Sigmoid colon (tissue), 7 donors: ENCODE data around the gene HACD2. TPM values are rescaled to one million over a fixed set of nuclear protein-coding genes. Genes with fewer than 3 reads are reported as not detected.

Experiments used
- DNase-seq: peaks from one replicate; pipeline ENCODE4 v3.0.0-alpha.2; 2019
- H3K27ac ChIP-seq, 4 donors: fragments of 200-600 bp; sonication (generic); one replicate each; pipeline ENCODE4 v1.5.1; 2016 to 2019; ENCODE audit warnings: mild to moderate bottlenecking in 1 of 4
- H3K27me3 ChIP-seq, 3 donors: fragments of 200-600 bp; sonication (generic); one replicate each; pipeline ENCODE4 v1.5.1; 2019; ENCODE audit warnings: mild to moderate bottlenecking in 1 of 3
- H3K36me3 ChIP-seq, 4 donors: fragments of 200-600 bp; sonication (generic); one replicate each; pipeline ENCODE4 v1.5.1; 2016 to 2019
- H3K4me1 ChIP-seq, 4 donors: fragments of 200-600 bp; sonication (generic); one replicate each; pipeline ENCODE4 v1.5.1; 2017 to 2019
- H3K4me3 ChIP-seq, 4 donors: fragments of 200-600 bp; sonication (generic); one replicate each; pipeline ENCODE4 v1.5.1; 2017 to 2019; ENCODE audit warnings: mild to moderate bottlenecking in 2 of 4, moderate library complexity in 1 of 4
- H3K9me3 ChIP-seq, 4 donors: fragments of 200-600 bp in 3 of 4; sonication (generic) in 3 of 4; one replicate each; pipeline versions ENCODE4 v1.5.1 to v1.6.1; 2013 to 2019
- CTCF ChIP-seq, 4 experiments: fragments of 450-650 bp in 3 of 4; fragments of 200-600 bp in 1 of 4; IDR thresholded peaks; one replicate each; pipeline ENCODE4 v1.5.1; 2016 to 2019; ENCODE audit warnings: antibody characterized with exemption in 4 of 4, mild to moderate bottlenecking in 3 of 4, moderate library complexity in 2 of 4
- EP300 ChIP-seq, 4 donors: sonication (generic); formaldehyde crosslinking; IDR thresholded peaks; one replicate each; pipeline ENCODE4 v1.6.1; 2017; ENCODE audit warnings: antibody characterized with exemption in 4 of 4
- POLR2A ChIP-seq, 2 donors: fragments of 450-650 bp; IDR thresholded peaks; one replicate each; pipeline ENCODE4 v1.6.1; 2016; ENCODE audit warnings: antibody characterized with exemption in 2 of 2, mild to moderate bottlenecking in 2 of 2, moderate library complexity in 2 of 2
- POLR2AphosphoS5 ChIP-seq, 4 donors: sonication (generic); formaldehyde crosslinking; IDR thresholded peaks; one replicate each; pipeline ENCODE4 v1.6.1; 2017; ENCODE audit warnings: antibody characterized with exemption in 4 of 4
- WGBS, 2 donors: extraction: QIAGEN DNeasy Blood & Tissue Kit; methylation state at CpG; one replicate each; pipeline ENCODE4 v1.1.7; 2013; 5-methylcytosine and 5-hydroxymethylcytosine counted together
- intact Hi-C: fragments of 100-400 bp; cut with DNase I; formaldehyde crosslinking; loops from one replicate; pipeline ENCODE4 v1.15.1; 2023
- polyA plus RNA-seq, 3 donors: library from polyadenylated mRNA; stranded (reverse); fragments of 200-250 nt; gene quantifications; one replicate each; pipeline ENCODE4 v1.2.3, GENCODE V29; 2013
- total RNA-seq, 4 donors: library from RNA; depleted of rRNA; stranded (reverse); fragments of >200 nt; gene quantifications; one replicate each; pipeline ENCODE4 v1.1.0, GENCODE V29; 2016
- donor health status: healthy with polysubstance abuse.
- donor health status: Bipolar disorder and iron deficiency.
- donor health status: healthy.

HACD2 gene
- total and polyA plus RNA-seq, 7 donors, result 6.6 to 26.4 (median 18.6) TPM

GRCh38 chr3:123511726-123512125 lies 73.1 kb downstream of the HACD2 start:
- peaks cover 0 to 8% (median 3%) of the 10 kb centered on the region in 4 donors for H3K4me1 ChIP-seq
- 91 to 97% methylated on average over 3 of the region's 3 CpGs for WGBS, 2 donors
- H3K4me3 ChIP-seq, result no peak overlapping the region
- H3K27me3 ChIP-seq, result no peaks in the 10 kb centered on the region
- no peak for DNase-seq
- TF ChIP-seq POLR2AphosphoS5 (IDR thresholded peaks at IDR 0.05) (no peak), POLR2A (IDR thresholded peaks at IDR 0.05) (no peak), CTCF (IDR thresholded peaks at IDR 0.05) (no peak), EP300 (IDR thresholded peaks at IDR 0.05) (no peak)
- H3K9me3 ChIP-seq, result no peaks in the 10 kb centered on the region
- no peaks in the 10 kb centered on the region for H3K36me3 ChIP-seq
- intact Hi-C loops, result no loop called here
- H3K27ac ChIP-seq, result no peak overlapping the region

- H3K27ac ChIP-seq, result no peak overlapping the region
- H3K27me3 ChIP-seq, result no peaks in the 10 kb centered on the region
- no peaks in the 10 kb centered on the region for H3K9me3 ChIP-seq
- intact Hi-C loops, result no loop called here
- TF ChIP-seq EP300 (IDR thresholded peaks at IDR 0.05), result no peak
- no peak for TF ChIP-seq POLR2A (IDR thresholded peaks at IDR 0.05)
- no peak for TF ChIP-seq POLR2AphosphoS5 (IDR thresholded peaks at IDR 0.05)
- no peak for TF ChIP-seq CTCF (IDR thresholded peaks at IDR 0.05)
- H3K4me3 ChIP-seq, result no peak overlapping the region
- H3K4me1 ChIP-seq, result peaks cover 0 to 8% (median 3%) of the 10 kb centered on the region in 4 donors
- DNase-seq, result no peak
- no peaks in the 10 kb centered on the region for H3K36me3 ChIP-seq
Observed at GRCh38 chr3:123511084-123511483, 73.8 kb downstream of the HACD2 start.

DNA sequence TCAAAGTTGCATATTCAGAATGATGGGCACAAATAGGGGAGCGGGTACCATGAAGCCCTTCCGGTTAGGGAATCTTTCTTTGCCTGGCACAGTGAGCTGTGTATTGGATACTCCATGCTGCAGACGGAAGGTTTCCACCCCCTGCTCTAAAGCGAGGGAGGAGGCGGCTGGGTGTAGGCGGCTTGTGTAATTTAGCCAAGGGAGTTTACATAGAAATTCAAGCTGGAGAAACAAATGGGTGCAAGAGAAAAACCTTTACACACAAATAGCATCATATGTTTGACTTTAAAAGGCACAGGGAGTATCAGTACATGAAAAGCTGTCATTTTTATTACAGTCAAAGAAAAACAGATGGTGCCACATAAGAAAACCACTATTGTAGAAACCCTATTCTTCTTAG lies 76.7 kb downstream of the HACD2 start:
- H3K9me3 ChIP-seq, result no peaks in the 10 kb centered on the region
- H3K27ac ChIP-seq, result no peak overlapping the region
- H3K27me3 ChIP-seq, result no peaks in the 10 kb centered on the region
- H3K4me3 ChIP-seq, result no peak overlapping the region
- 86% methylated on average over 6 of the region's 6 CpGs for WGBS, 2 donors
- intact Hi-C loops, result no loop called here
- TF ChIP-seq POLR2A (IDR thresholded peaks at IDR 0.05), result no peak
- no peak for TF ChIP-seq POLR2AphosphoS5 (IDR thresholded peaks at IDR 0.05)
- no peak for TF ChIP-seq EP300 (IDR thresholded peaks at IDR 0.05)
- TF ChIP-seq CTCF (IDR thresholded peaks at IDR 0.05), result no peak
- DNase-seq, result no peak
- peaks cover 0 to 19% (median 7%) of the 10 kb centered on the region in 4 donors for H3K4me1 ChIP-seq
- H3K36me3 ChIP-seq, result no peaks in the 10 kb centered on the region

- intact Hi-C loops, result no loop called here
- no peak for TF ChIP-seq EP300 (IDR thresholded peaks at IDR 0.05)
- no peak for TF ChIP-seq POLR2A (IDR thresholded peaks at IDR 0.05)
- no peak for TF ChIP-seq POLR2AphosphoS5 (IDR thresholded peaks at IDR 0.05)
- TF ChIP-seq CTCF (IDR thresholded peaks at IDR 0.05), result no peak
- no peak for DNase-seq
- 97 to 98% methylated on average over 6 of the region's 6 CpGs for WGBS, 2 donors
- H3K9me3 ChIP-seq, result no peaks in the 10 kb centered on the region
- H3K36me3 ChIP-seq, result no peaks in the 10 kb centered on the region
- H3K4me1 ChIP-seq, result peaks cover 0 to 19% (median 7%) of the 10 kb centered on the region in 4 donors
- H3K4me3 ChIP-seq, result no peak overlapping the region
- H3K27ac ChIP-seq, result no peak overlapping the region
- H3K27me3 ChIP-seq, result no peaks in the 10 kb centered on the region
Observed at GRCh38 chr3:123505820-123506219, 79.0 kb downstream of the HACD2 start.

DNA sequence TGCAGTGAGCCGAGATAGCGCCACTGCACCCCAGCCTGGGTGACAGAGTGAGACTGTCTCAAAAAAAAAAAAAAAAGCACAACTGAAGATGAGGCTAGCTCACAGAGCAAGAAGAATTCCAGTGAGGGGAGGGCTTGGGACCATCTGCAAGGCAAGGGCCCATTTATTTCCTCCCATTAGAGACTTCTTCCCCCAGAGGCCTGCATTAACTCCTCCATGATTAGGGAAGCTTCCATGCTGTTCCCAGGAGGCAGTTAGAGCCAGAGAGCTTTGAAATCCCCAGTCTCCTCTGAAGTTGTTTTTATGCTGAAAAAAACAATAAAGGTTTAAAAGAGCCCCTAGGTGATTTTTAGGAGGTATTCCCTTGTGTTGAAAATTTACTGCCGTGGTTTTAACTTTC lies 81.7 kb downstream of the HACD2 start:
- Histone ChIP-seq H3K36me3 (no peaks in the 10 kb centered on the region), H3K27ac (no peak overlapping the region), H3K4me1 (peaks cover 0 to 33% (median 12%) of the 10 kb centered on the region in 4 donors), H3K9me3 (no peaks in the 10 kb centered on the region), H3K27me3 (no peaks in the 10 kb centered on the region), H3K4me3 (no peak overlapping the region)
- intact Hi-C loops, result no loop called here
- DNase-seq, result no peak
- WGBS, 2 donors, result 97 to 98% methylated on average over 3 of the region's 3 CpGs
- TF ChIP-seq POLR2AphosphoS5 (IDR thresholded peaks at IDR 0.05) (no peak), POLR2A (IDR thresholded peaks at IDR 0.05) (no peak), EP300 (IDR thresholded peaks at IDR 0.05) (no peak), CTCF (IDR thresholded peaks at IDR 0.05) (no peak)
